K562 (cell line): Measurements from ENCODE around the gene AGPAT2. TPM values are rescaled to one million over a fixed set of nuclear protein-coding genes. Genes with fewer than 3 reads are reported as not detected.

Source experiments
- ASH1L ChIP-seq: fragments of 450-650 bp; IDR thresholded peaks from 2 replicates; pipeline ENCODE4 v1.6.1; 2018; ENCODE audit warnings: borderline replicate concordance, mild to moderate bottlenecking, low read depth; ENCODE audit not compliant: partially characterized antibody
- BRF1 ChIP-seq: IDR thresholded peaks from 3 replicates; pipeline ENCODE4 v1.6.1; 2011; ENCODE audit warnings: borderline replicate concordance, mild to moderate bottlenecking; ENCODE audit not compliant: insufficient read length; ENCODE audit errors: extremely low read depth
- CBX5 ChIP-seq: IDR thresholded peaks from 2 replicates; pipeline ENCODE4 v1.6.1; 2014; ENCODE audit warnings: low read depth, borderline replicate concordance
- COPS2 ChIP-seq: fragments of 450-650 bp; conservative IDR thresholded peaks from 2 replicates; pipeline ENCODE4 v1.6.1; 2016; ENCODE audit warnings: mild to moderate bottlenecking, moderate library complexity
- FOXA1 ChIP-seq: fragments of 450-650 bp; IDR thresholded peaks from 2 replicates; pipeline ENCODE4 v1.6.1; 2016; ENCODE audit warnings: mild to moderate bottlenecking, borderline replicate concordance
- GATA2 ChIP-seq: sonication (generic); formaldehyde crosslinking; IDR thresholded peaks from 2 replicates; pipeline ENCODE4 v1.4.0; 2020; ENCODE audit warnings: mild to moderate bottlenecking, missing genetic modification reagents
- GTF2A2 ChIP-seq: IDR thresholded peaks from 2 replicates; pipeline ENCODE4 v1.6.1; 2016; ENCODE audit warnings: mild to moderate bottlenecking, missing genetic modification characterization, missing compliant biosample characterization
- NCOA2 ChIP-seq, 2 experiments: fragments of 450-650 bp; IDR thresholded peaks; 2 replicates each; pipeline ENCODE4 v1.6.1; 2018; ENCODE audit warnings: mild to moderate bottlenecking in 2 of 2, moderate library complexity in 1 of 2; ENCODE audit not compliant: partially characterized antibody in 2 of 2
- NCOA6 ChIP-seq: fragments of 450-650 bp; IDR thresholded peaks from 2 replicates; pipeline ENCODE4 v1.6.1; 2017; ENCODE audit warnings: mild to moderate bottlenecking
- POLR2G ChIP-seq: fragments of 200-400 bp; formaldehyde crosslinking; IDR thresholded peaks from 2 replicates; pipeline ENCODE4 v1.6.1; 2017; ENCODE audit warnings: low read depth, mild to moderate bottlenecking, antibody characterized with exemption, low read length, moderate library complexity
- PTBP1 ChIP-seq: fragments of 200-400 bp; formaldehyde crosslinking; IDR thresholded peaks from 2 replicates; pipeline ENCODE4 v1.6.1; 2017; ENCODE audit warnings: low read depth, low read length
- RFX1 ChIP-seq: fragments of 450-650 bp; IDR thresholded peaks from 2 replicates; pipeline ENCODE4 v1.6.1; 2016; ENCODE audit warnings: mild to moderate bottlenecking, moderate library complexity
- SMAD4 ChIP-seq: fragments of 250-450 bp; sonication (Bioruptor Pico); conservative IDR thresholded peaks from 2 replicates; pipeline ENCODE4 v1.8.0; 2021; ENCODE audit warnings: inconsistent platforms, mild to moderate bottlenecking, moderate library complexity
- TCF7L2 ChIP-seq: fragments of 150-350 bp; IDR thresholded peaks from 2 replicates; pipeline ENCODE4 v1.6.1; 2016; ENCODE audit warnings: low read depth, mild to moderate bottlenecking, low read length, moderate library complexity
- XRCC4 ChIP-seq: IDR thresholded peaks from one replicate; pipeline ENCODE4 v1.6.1; 2011; ENCODE audit not compliant: insufficient read depth, insufficient read length; ENCODE audit errors: extremely low read depth
- ZC3H4 ChIP-seq: sonication (generic); formaldehyde crosslinking; IDR thresholded peaks from 2 replicates; pipeline ENCODE4 v1.9.0; 2021; ENCODE audit warnings: missing genetic modification reagents, borderline replicate concordance
- ZNF384 ChIP-seq: IDR thresholded peaks from 2 replicates; pipeline ENCODE4 v1.6.1; 2012; ENCODE audit warnings: low read depth, low read length, improper control_type of control experiment
- ZNF551 ChIP-seq: fragments of 250-450 bp; sonication (Bioruptor Pico); IDR thresholded peaks from 2 replicates; pipeline ENCODE4 v1.5.0; 2021; ENCODE audit warnings: mild to moderate bottlenecking, moderate library complexity
- ZNF668 ChIP-seq: fragments of 250-450 bp; sonication (Bioruptor Pico); IDR thresholded peaks from 2 replicates; pipeline ENCODE4 v1.8.0; 2022; ENCODE audit warnings: mild to moderate bottlenecking, inconsistent platforms
- ZNF699 ChIP-seq: fragments of 250-450 bp; sonication (Bioruptor Pico); IDR thresholded peaks from 2 replicates; pipeline ENCODE4 v1.8.0; 2021; ENCODE audit warnings: mild to moderate bottlenecking, moderate library complexity; ENCODE audit not compliant: insufficient replicate concordance
- ZNF778 ChIP-seq: fragments of 450-650 bp; formaldehyde crosslinking; IDR thresholded peaks from 2 replicates; pipeline ENCODE4 v1.4.0; 2020; ENCODE audit warnings: mild to moderate bottlenecking, moderate library complexity
- polyA plus RNA-seq, 8 experiments: library from polyadenylated mRNA; depleted of rRNA in 4 of 8; stranded (reverse) in 5 of 8; unstranded in 3 of 8; fragments of >200 nt; fragmentation: Nextera tagmentation in 2 of 8; fragmentation: Illumina TruSeq in 1 of 8; extraction: Ambion mirVana in 2 of 8; extraction: Trizol in 1 of 8; gene quantifications; 2 replicates each; pipeline versions ENCODE4 v1.2.1 to v1.2.3, GENCODE V29; 2011 to 2014; ENCODE audit warnings: inconsistent platforms in 1 of 8, missing spikeins in 1 of 8
- total RNA-seq, 7 experiments: library from RNA; depleted of rRNA in 6 of 7; stranded (reverse); fragments of >200 nt in 6 of 7; fragmentation: Illumina TruSeq in 2 of 7; extraction: Trizol in 2 of 7; gene quantifications; 2 replicates each; pipeline versions ENCODE4 v1.2.1 to v1.2.3, GENCODE V29; 2011 to 2021; ENCODE audit warnings: low replicate concordance in 1 of 7
- TF ChIP-seq, protein P1 (sequence below): fragments of 450-650 bp; IDR thresholded peaks from 2 replicates; pipeline ENCODE4 v1.6.1; 2016; ENCODE audit warnings: antibody characterized with exemption
- TF ChIP-seq, protein P2 (sequence below): fragments of 250-450 bp; sonication (Bioruptor Pico); IDR thresholded peaks from 2 replicates; pipeline ENCODE4 v1.5.0; 2021; ENCODE audit warnings: mild to moderate bottlenecking, moderate library complexity
- TF ChIP-seq, protein P3 (sequence below): fragments of 250-450 bp; sonication (Bioruptor Pico); IDR thresholded peaks from 2 replicates; pipeline ENCODE4 v1.8.0; 2021; ENCODE audit warnings: moderate library complexity, mild to moderate bottlenecking, inconsistent platforms

AGPAT2 gene
- total and polyA plus RNA-seq, 9 of the 15 experiments (the other 6 are each of a cell fraction or from before 2014, with no cell fraction given), result 0.13 to 54.5 (median 23.9) TPM

DNA sequence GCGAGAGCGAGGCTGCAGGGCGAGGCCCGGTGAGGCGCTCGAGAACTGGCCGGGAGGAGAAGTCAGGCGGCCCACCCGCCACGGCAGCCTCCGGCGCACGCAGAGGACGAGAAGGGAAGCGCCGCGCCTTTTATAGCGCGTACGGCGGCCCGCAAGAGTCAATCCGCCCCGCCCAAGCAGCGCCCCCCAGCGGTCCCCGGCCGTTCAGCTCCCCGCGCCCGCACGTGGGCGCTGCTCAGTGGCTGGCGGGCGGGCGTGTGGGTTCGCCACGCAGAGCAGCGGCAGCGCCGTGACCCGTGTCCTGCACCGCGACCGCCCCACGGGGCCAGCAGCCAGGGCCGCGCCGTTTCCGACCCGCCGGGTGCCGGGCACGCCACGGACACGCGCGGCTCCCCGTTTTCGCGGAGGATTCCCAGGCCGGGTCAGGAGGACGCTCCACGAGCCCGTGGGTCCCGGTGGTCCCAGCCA is 40.9 kb upstream of the AGPAT2 start (continued):
- TF ChIP-seq, protein P1, sequence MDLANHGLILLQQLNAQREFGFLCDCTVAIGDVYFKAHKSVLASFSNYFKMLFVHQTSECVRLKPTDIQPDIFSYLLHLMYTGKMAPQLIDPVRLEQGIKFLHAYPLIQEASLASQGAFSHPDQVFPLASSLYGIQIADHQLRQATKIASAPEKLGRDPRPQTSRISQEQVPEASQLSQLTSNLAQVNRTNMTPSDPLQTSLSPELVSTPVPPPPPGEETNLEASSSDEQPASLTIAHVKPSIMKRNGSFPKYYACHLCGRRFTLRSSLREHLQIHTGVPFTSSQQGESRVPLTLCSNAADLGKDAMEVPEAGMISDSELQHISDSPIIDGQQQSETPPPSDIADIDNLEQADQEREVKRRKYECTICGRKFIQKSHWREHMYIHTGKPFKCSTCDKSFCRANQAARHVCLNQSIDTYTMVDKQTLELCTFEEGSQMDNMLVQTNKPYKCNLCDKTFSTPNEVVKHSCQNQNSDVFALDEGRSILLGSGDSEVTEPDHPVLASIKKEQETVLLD, result no peak
- TF ChIP-seq ZNF699 (no peak), FOXA1 (no peak), RFX1 (no peak), NCOA6 (no peak), ZNF551 (no peak), COPS2 (no peak), ZNF778 (no peak), SMAD4 (CRISPR knock-in tag) (peak; percentile 90), ZNF384 (peak; percentile 43), XRCC4 (no peak), ASH1L (no peak), ZNF668 (CRISPR knock-in tag) (no peak), ZC3H4 (CRISPR knock-in tag) (no peak), POLR2G (peak; percentile 100), CBX5 (peak; percentile 35; the same call in 1 of the 2 replicates), GATA2 (CRISPR knock-in tag) (no peak), TCF7L2 (no peak), GTF2A2 (tag) (peak; percentile 95), BRF1 (no peak), NCOA2 (IDR thresholded peaks at IDR 0.05; ENCODE audit: partially characterized antibody in 2 of 2) (no peak), PTBP1 (no peak)
- TF ChIP-seq, protein P2, sequence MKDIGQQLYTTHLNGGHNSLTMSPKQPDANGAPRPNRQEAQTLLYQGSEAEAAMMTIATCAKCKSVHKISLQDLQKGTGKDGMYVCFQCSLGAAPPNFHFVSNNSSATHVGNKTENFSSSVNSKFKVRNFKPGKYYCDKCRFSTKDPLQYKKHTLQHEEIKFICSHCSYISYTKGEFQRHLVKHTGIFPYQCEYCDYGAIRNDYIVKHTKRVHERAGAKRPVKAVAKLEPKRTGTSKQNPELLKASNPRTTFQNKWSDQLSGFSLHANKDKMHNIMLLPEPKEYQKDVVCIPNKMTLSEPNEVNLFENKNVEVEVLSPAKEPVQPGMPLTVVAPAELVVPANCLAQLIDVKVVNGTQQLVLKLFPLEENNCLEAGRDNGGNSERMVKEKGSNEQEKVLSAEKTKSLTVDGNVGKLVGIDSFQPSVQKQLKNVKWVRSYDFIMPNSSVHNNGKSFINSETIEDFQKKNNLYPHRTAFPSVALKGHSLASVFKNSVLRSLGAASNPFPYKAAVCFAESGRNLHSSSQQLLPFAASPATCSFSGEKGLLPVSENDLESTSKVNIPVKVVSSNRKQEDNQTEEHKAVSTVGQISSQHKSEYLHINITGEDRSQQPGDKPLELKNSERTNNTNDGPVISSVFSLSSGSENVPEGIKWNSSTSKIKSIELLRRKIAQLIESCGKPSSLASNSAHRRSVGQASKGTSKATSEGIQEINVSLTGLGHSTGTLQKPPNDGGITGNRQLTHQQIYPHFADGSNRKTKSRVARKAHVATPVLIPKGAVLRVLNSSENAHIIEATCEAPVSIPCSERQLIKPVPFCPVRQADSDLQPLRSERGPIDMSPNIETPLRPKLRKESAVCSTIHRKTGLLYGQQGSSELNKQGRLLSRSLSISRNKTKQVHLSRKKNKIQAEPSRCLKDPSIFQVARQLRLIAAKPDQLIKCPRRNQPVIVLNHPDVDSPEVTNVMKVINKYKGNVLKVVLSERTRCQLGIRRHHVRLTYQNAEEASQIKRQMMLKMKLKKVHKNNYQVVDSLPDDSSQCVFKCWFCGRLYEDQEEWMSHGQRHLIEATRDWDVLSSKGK (CRISPR knock-in tag), result no peak
- TF ChIP-seq, protein P3, sequence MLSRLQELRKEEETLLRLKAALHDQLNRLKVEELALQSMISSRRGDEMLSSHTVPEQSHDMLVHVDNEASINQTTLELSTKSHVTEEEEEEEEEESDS (CRISPR knock-in tag), result no peak
